ENCODE results near the gene TUT1. TPM values are rescaled to one million over a fixed set of nuclear protein-coding genes. Genes with fewer than 3 reads are reported as not detected.
A peak's percentile ranks its signal among the peaks of the same experiment; 100 is the strongest.

Gene TUT1
- total and polyA plus RNA-seq, 2 experiments from 2014 or later, result 12.8 to 22.2 TPM

GRCh38 chr11:62575837-62576236 is 15.5 kb downstream of the TUT1 start:
- DNase-seq (ENCODE audit: low spot score) (no peak), ATAC-seq (no peak)
- H3K9me3 Mint-ChIP-seq, result no peaks in the 10 kb centered on the region
- peaks cover 16% of the 10 kb centered on the region for H3K27me3 Mint-ChIP-seq (ENCODE audit: insufficient read depth, low read depth, poor library complexity)
- H3K36me3 ChIP-seq (ENCODE audit: insufficient read depth), result peaks cover 19% of the 10 kb centered on the region
- H3K4me2 ChIP-seq, result no peak overlapping the region
- H3K4me1 Mint-ChIP-seq, result peaks cover 29% of the 10 kb centered on the region
- H4K20me1 ChIP-seq (replicated peaks; ENCODE audit: insufficient read depth), result peaks cover 22% of the 10 kb centered on the region
- no peak overlapping the region for H2AFZ ChIP-seq
- H3K27ac ChIP-seq (ENCODE audit: low read depth), result no peak overlapping the region
- H3F3A ChIP-seq (replicated peaks; ENCODE audit: low read depth), result peaks cover 32% of the 10 kb centered on the region
- H3K4me3 Mint-ChIP-seq, result peak overlapping the region; percentile 99; the same call in 1 of the 3 replicates
- H3K27me3 ChIP-seq (ENCODE audit: insufficient read depth), result no peaks in the 10 kb centered on the region
- H3K27ac Mint-ChIP-seq, result no peak overlapping the region
- H3K4me1 ChIP-seq (ENCODE audit: insufficient read depth), result peaks cover 24% of the 10 kb centered on the region
- no peak overlapping the region for H3K4me3 ChIP-seq
- peaks cover 28% of the 10 kb centered on the region for H3K79me2 ChIP-seq (replicated peaks; ENCODE audit: insufficient read depth)
- TF ChIP-seq EZH2phosphoT487 (IDR thresholded peaks at IDR 0.05; ENCODE audit: unreplicated experiment) (no peak), ZNF331 (CRISPR knock-in tag; IDR thresholded peaks at IDR 0.05; ENCODE audit: low read depth) (no peak), CTCF (conservative IDR thresholded peaks at IDR 0.05; ENCODE audit: low read depth in 2 of 2) (no peak), CREB1 (CRISPR knock-in tag; IDR thresholded peaks at IDR 0.05; ENCODE audit: low read depth) (no peak), EZH2 (IDR thresholded peaks at IDR 0.05; ENCODE audit: low read depth, unreplicated experiment) (no peak), REST (IDR thresholded peaks at IDR 0.05; ENCODE audit: unreplicated experiment) (no peak), NANOG (IDR thresholded peaks at IDR 0.05; ENCODE audit: borderline replicate concordance) (no peak), JUNB (IDR thresholded peaks at IDR 0.05; ENCODE audit: unreplicated experiment) (no peak), ETS1 (IDR thresholded peaks at IDR 0.05) (no peak), ZNF114 (CRISPR knock-in tag; IDR thresholded peaks at IDR 0.05) (no peak)
- no peaks in the 10 kb centered on the region for H3K9me2 ChIP-seq (ENCODE audit: insufficient read depth)
- H3K36me3 Mint-ChIP-seq (ENCODE audit: low read depth), result peaks cover 57% of the 10 kb centered on the region

Data from GM23338 (cell line).